ENCODE measurements around the gene PATJ. TPM values are rescaled to one million over a fixed set of nuclear protein-coding genes. Genes with fewer than 3 reads are reported as not detected.

The PATJ gene
- total and polyA plus RNA-seq, 8 donors: 27.6 to 58.8 (median 38.8) TPM

GRCh38 chr1:61930116-61930645, 187.9 kb downstream of the PATJ start:
- intact Hi-C loops (cut with DNase I): no loop called here
- TF ChIP-seq CTCF (IDR thresholded peaks at IDR 0.05): no peak
- ATAC-seq (no peak), DNase-seq (no peak)
- no peak overlapping the region for H3K4me3 ChIP-seq
- no peaks in the 10 kb centered on the region for H3K36me3 ChIP-seq
- H3K9me3 ChIP-seq: no peaks in the 10 kb centered on the region
- H3K27ac ChIP-seq: no peak overlapping the region
- no peaks in the 10 kb centered on the region for H3K27me3 ChIP-seq
- H3K4me1 ChIP-seq: no peaks in the 10 kb centered on the region

GRCh38 chr1:61931587-61932279, 189.5 kb downstream of the PATJ start:
- no peak overlapping the region for H3K27ac ChIP-seq
- no peak for TF ChIP-seq CTCF (IDR thresholded peaks at IDR 0.05)
- H3K4me3 ChIP-seq: no peak overlapping the region
- H3K36me3 ChIP-seq: no peaks in the 10 kb centered on the region
- intact Hi-C loops (cut with DNase I): no loop called here
- ATAC-seq: no peak
- H3K27me3 ChIP-seq: no peaks in the 10 kb centered on the region
- H3K9me3 ChIP-seq: no peaks in the 10 kb centered on the region
- no peak for DNase-seq
- no peaks in the 10 kb centered on the region for H3K4me1 ChIP-seq

- Histone ChIP-seq H3K4me3 (no peak overlapping the region), H3K9me3 (no peaks in the 10 kb centered on the region), H3K36me3 (no peaks in the 10 kb centered on the region), H3K4me1 (no peaks in the 10 kb centered on the region), H3K27me3 (no peaks in the 10 kb centered on the region), H3K27ac (no peak overlapping the region)
- no peak for ATAC-seq
- no peak for TF ChIP-seq CTCF (IDR thresholded peaks at IDR 0.05)
- no peak for DNase-seq
- intact Hi-C loops (cut with DNase I): no loop called here
These were observed 193.2 kb downstream of the PATJ start for GRCh38 chr1:61935516-61935915.

GRCh38 chr1:61936839-61937238, 194.6 kb downstream of the PATJ start:
- H3K36me3 ChIP-seq: no peaks in the 10 kb centered on the region
- H3K4me1 ChIP-seq: no peaks in the 10 kb centered on the region
- H3K9me3 ChIP-seq: no peaks in the 10 kb centered on the region
- no peak overlapping the region for H3K4me3 ChIP-seq
- intact Hi-C loops (cut with DNase I): no loop called here
- no peak overlapping the region for H3K27ac ChIP-seq
- ATAC-seq: no peak
- no peak for TF ChIP-seq CTCF (IDR thresholded peaks at IDR 0.05)
- DNase-seq: no peak
- H3K27me3 ChIP-seq: no peaks in the 10 kb centered on the region

- intact Hi-C loops (cut with DNase I): no loop called here
These were observed 199.5 kb downstream of the PATJ start for GRCh38 chr1:61941794-61942193.

More at GRCh38 chr1:61941794-61942193, 199.5 kb downstream of the PATJ start:
- Histone ChIP-seq H3K27me3 (no peaks in the 10 kb centered on the region), H3K4me3 (no peak overlapping the region), H3K27ac (no peak overlapping the region), H3K9me3 (no peaks in the 10 kb centered on the region), H3K36me3 (peaks cover 0 to 10% of the 10 kb centered on the region in 2 donors), H3K4me1 (no peaks in the 10 kb centered on the region)
- ATAC-seq (no peak), DNase-seq (no peak)
- TF ChIP-seq CTCF (IDR thresholded peaks at IDR 0.05): no peak
